WTC11 (cell line): ENCODE data around the gene ARHGAP25.
A peak's percentile ranks its signal among the peaks of the same experiment; 100 is the strongest.

Experiments used
- ATF3 ChIP-seq: sonication (generic); formaldehyde crosslinking; conservative IDR thresholded peaks from 2 replicates; pipeline ENCODE4 v1.8.1; 2022; ENCODE audit warnings: mild to moderate bottlenecking, missing genetic modification reagents
- CREM ChIP-seq: sonication (generic); formaldehyde crosslinking; IDR thresholded peaks from 2 replicates; pipeline ENCODE4 v1.8.1; 2022; ENCODE audit warnings: mild to moderate bottlenecking, missing genetic modification reagents, moderate library complexity
- CTCF ChIP-seq: fragments of 200-600 bp; IDR thresholded peaks from 2 replicates; pipeline ENCODE4 v1.8.0; 2022; ENCODE audit warnings: antibody characterized with exemption
- MAX ChIP-seq: sonication (generic); formaldehyde crosslinking; IDR thresholded peaks from 2 replicates; pipeline ENCODE4 v1.8.0; 2022; ENCODE audit warnings: mild to moderate bottlenecking, missing genetic modification reagents

DNA sequence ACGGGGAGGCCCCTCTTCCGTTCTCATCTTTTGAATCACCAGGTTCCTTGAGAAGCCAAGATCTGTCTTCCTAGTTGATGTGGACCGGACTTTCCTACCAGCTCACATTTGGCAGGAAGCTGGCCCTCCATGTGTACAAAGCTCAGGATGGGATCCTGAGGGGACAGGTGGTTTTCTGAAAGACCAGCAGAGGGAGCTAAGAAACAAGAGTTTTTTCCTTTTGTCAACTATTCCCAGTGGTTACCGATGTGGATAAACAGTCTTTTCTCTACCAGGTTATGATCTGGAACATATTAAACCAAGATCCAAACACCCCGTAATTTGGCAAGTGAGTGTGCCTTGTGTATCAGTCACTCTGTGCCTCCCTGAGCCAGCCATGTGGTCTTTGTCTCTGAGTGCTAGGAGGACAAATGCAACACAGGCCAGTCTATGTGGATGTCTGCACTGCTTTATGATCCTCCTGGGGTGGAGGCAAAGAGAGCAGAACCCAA, 25.1 kb upstream of the ARHGAP25 start:
- TF ChIP-seq CTCF (peak; percentile 51; the same call in 1 of the 2 replicates), CREM (no peak), MAX (CRISPR knock-in tag) (no peak), ATF3 (CRISPR knock-in tag) (no peak)
